Osteoblast (primary cell): ENCODE measurements around the gene HSD11B1. TPM values are rescaled to one million over a fixed set of nuclear protein-coding genes. Genes with fewer than 3 reads are reported as not detected.

Experiments used
- DNase-seq: peaks from one replicate; pipeline ENCODE4 v3.0.0; 2011; ENCODE audit warnings: low spot score, mixed read lengths; ENCODE audit not compliant: insufficient read length; ENCODE audit errors: missing footprints
- H2AFZ ChIP-seq: 2 replicates; pipeline ENCODE4 v1.6.0; 2011; ENCODE audit warnings: mild to moderate bottlenecking, low read length
- H3K27ac ChIP-seq: 2 replicates; pipeline ENCODE4 v1.5.1; 2011; ENCODE audit warnings: mild to moderate bottlenecking, low read depth, low read length, moderate library complexity
- H3K27me3 ChIP-seq: 2 replicates; pipeline ENCODE4 v1.6.0; 2012; ENCODE audit warnings: mild to moderate bottlenecking, control low read depth, inconsistent platforms, low read length, moderate library complexity; ENCODE audit not compliant: insufficient read depth
- H3K36me3 ChIP-seq: 2 replicates; pipeline ENCODE4 v1.5.1; 2011; ENCODE audit warnings: mild to moderate bottlenecking, low read length, control low read depth, moderate library complexity; ENCODE audit not compliant: insufficient read depth
- H3K4me1 ChIP-seq: 2 replicates; pipeline ENCODE4 v1.5.1; 2011; ENCODE audit warnings: mild to moderate bottlenecking, low read length, control low read depth, moderate library complexity; ENCODE audit not compliant: insufficient read depth
- H3K4me2 ChIP-seq: 2 replicates; pipeline ENCODE4 v1.6.0; 2011; ENCODE audit warnings: mild to moderate bottlenecking, low read length; ENCODE audit not compliant: insufficient read depth
- H3K4me3 ChIP-seq: fragments of 200-600 bp; sonication (generic); 3 replicates; pipeline ENCODE4 v1.5.1; 2012; ENCODE audit warnings: mild to moderate bottlenecking, low read length, inconsistent platforms; ENCODE audit not compliant: insufficient read depth
- H3K79me2 ChIP-seq: 2 replicates; pipeline ENCODE4 v1.6.0; 2012; ENCODE audit warnings: mild to moderate bottlenecking, low read length, control low read depth, inconsistent platforms; ENCODE audit not compliant: insufficient read depth
- H3K9me3 ChIP-seq: 2 replicates; pipeline ENCODE4 v1.5.1; 2011; ENCODE audit warnings: low read depth, low read length, control low read depth
- H4K20me1 ChIP-seq: 2 replicates; pipeline ENCODE4 v1.6.0; 2012; ENCODE audit warnings: mild to moderate bottlenecking, low read length, control low read depth; ENCODE audit not compliant: insufficient read depth
- CTCF ChIP-seq: IDR thresholded peaks from 2 replicates; pipeline ENCODE4 v1.5.1; 2011; ENCODE audit warnings: mild to moderate bottlenecking, low read depth, low read length, moderate library complexity; ENCODE audit errors: extremely low read depth
- total RNA-seq: library from RNA; depleted of rRNA; stranded (reverse); fragments of >200 nt; gene quantifications from 2 replicates; pipeline ENCODE4 v1.2.3, GENCODE V29; 2012

HSD11B1 gene
- total RNA-seq, 1 donor, result 1.8 TPM

GRCh38 chr1:209678981-209679539 is 25.6 kb upstream of the HSD11B1 start:
- no peak for TF ChIP-seq CTCF
- Histone ChIP-seq H3K27ac (no peak overlapping the region), H3K4me2 (no peak overlapping the region), H3K36me3 (no peaks in the 10 kb centered on the region), H3K79me2 (no peaks in the 10 kb centered on the region), H3K4me1 (peaks cover 17% of the 10 kb centered on the region), H3K4me3 (no peak overlapping the region), H3K9me3 (no peaks in the 10 kb centered on the region), H4K20me1 (no peaks in the 10 kb centered on the region), H2AFZ (no peak overlapping the region), H3K27me3 (peaks cover 34% of the 10 kb centered on the region)
- peak; percentile 31 for DNase-seq

GRCh38 chr1:209685821-209686220 is 18.8 kb upstream of the HSD11B1 start:
- no peak for DNase-seq
- Histone ChIP-seq H4K20me1 (no peaks in the 10 kb centered on the region), H3K9me3 (no peaks in the 10 kb centered on the region), H3K4me1 (peaks cover 12% of the 10 kb centered on the region), H2AFZ (no peak overlapping the region), H3K36me3 (no peaks in the 10 kb centered on the region), H3K27me3 (peaks cover 14% of the 10 kb centered on the region), H3K79me2 (no peaks in the 10 kb centered on the region), H3K27ac (no peak overlapping the region), H3K4me2 (no peak overlapping the region), H3K4me3 (no peak overlapping the region)
- no peak for TF ChIP-seq CTCF

GRCh38 chr1:209686322-209686721 is 18.3 kb upstream of the HSD11B1 start:
- Histone ChIP-seq H3K4me3 (no peak overlapping the region), H3K79me2 (no peaks in the 10 kb centered on the region), H3K4me1 (peaks cover 12% of the 10 kb centered on the region), H3K27me3 (peaks cover 9% of the 10 kb centered on the region), H3K27ac (no peak overlapping the region), H3K36me3 (no peaks in the 10 kb centered on the region), H4K20me1 (no peaks in the 10 kb centered on the region), H2AFZ (no peak overlapping the region), H3K9me3 (no peaks in the 10 kb centered on the region), H3K4me2 (no peak overlapping the region)
- no peak for DNase-seq
- TF ChIP-seq CTCF, result no peak

GRCh38 chr1:209688746-209689234 is 15.9 kb upstream of the HSD11B1 start:
- H3K27me3 ChIP-seq, result peaks cover 4% of the 10 kb centered on the region
- no peaks in the 10 kb centered on the region for H3K36me3 ChIP-seq
- no peak overlapping the region for H3K4me3 ChIP-seq
- no peaks in the 10 kb centered on the region for H4K20me1 ChIP-seq
- H2AFZ ChIP-seq, result no peak overlapping the region
- TF ChIP-seq CTCF, result no peak
- no peak overlapping the region for H3K27ac ChIP-seq
- H3K9me3 ChIP-seq, result no peaks in the 10 kb centered on the region
- H3K4me2 ChIP-seq, result no peak overlapping the region
- peak; percentile 37 for DNase-seq
- H3K4me1 ChIP-seq, result peaks cover 12% of the 10 kb centered on the region
- H3K79me2 ChIP-seq, result no peaks in the 10 kb centered on the region
